RPMI7951 (cell line): ENCODE data around the gene GSTM3. TPM values are rescaled to one million over a fixed set of nuclear protein-coding genes. Genes with fewer than 3 reads are reported as not detected.
"Not testable (repeated sequence)": the region's sequence is repeated elsewhere in the genome, so short reads cannot be mapped to it uniquely, and the experiment has no call there.

Source experiments
- DNase-seq: peaks from one replicate; pipeline ENCODE4 v3.0.0-alpha.2; 2012; ENCODE audit warnings: low read depth
- total RNA-seq: library from RNA; depleted of rRNA; stranded (reverse); fragments of >200 nt; shearing (Covaris generic); gene quantifications from 2 replicates; pipeline ENCODE4 v1.2.3, GENCODE V29; 2014

Gene GSTM3
- total RNA-seq, 1 experiment from 2014 or later = 247 TPM

DNA sequence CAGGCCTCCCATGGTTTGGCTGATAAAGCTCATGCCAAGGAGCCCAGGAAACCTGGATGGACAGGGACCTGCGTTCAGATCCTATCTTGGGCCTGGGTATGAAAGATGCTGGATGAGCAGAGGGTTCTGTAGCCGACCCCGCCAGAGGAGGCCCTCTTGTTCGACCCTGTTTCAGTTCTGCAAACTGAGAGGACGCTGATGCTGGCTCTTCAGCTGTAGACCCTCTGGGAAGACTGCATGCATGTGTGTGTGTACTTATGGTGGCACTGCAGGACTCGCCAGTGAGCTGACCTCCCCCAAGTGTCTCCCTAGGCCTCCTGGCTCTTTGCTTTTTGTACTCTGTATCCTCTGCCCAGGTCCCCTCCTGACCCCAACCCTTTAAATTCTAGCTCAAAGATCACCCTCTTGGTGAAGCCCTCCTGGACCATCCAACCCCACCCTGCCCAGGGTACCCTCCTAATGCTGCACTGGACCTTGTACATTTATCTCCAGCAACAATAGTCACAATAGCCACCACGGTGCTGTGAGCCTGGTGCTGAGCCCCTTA lies 21.3 kb upstream of the GSTM3 start:
- no peak for DNase-seq

DNA sequence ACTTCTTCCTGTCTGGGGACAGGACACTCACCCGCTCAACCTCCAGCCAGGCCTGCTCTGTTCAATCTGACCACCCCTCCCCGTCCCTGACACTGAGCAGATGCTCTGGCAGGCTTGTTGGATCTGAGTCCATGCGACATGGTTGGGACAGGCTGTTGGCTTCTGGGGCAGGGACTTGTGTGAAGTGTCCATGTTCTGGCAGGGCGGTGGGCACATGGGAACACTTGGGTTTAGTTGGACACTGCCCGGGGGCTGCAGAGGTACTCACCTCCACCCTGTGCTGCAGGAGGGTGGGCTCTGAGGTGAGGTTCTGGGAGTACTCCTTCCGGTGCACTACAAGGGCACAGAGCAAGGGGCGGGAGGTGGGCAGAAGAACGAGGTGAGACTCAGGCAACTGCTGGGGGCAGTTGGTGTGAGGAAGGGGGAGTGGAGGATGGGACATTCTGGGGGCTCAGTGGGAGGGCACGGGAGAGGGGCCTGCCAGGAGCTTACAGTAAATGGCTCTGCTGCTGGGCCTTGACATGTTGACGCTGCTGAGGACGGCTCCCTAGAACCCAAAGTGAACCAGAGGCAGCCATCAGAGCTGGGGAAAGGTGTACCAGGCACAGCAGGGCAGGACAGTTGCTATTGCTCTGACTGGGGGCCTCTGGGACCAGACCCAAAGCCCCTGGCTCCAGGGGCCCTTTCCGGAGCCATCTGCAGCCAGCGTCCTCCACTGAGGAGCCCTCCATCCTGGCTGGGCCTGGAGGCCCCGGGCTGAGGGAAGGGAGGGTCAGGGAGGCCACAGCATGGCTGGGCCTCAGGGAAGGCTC lies 20.6 kb upstream of the GSTM3 start:
- no peak for DNase-seq

DNA sequence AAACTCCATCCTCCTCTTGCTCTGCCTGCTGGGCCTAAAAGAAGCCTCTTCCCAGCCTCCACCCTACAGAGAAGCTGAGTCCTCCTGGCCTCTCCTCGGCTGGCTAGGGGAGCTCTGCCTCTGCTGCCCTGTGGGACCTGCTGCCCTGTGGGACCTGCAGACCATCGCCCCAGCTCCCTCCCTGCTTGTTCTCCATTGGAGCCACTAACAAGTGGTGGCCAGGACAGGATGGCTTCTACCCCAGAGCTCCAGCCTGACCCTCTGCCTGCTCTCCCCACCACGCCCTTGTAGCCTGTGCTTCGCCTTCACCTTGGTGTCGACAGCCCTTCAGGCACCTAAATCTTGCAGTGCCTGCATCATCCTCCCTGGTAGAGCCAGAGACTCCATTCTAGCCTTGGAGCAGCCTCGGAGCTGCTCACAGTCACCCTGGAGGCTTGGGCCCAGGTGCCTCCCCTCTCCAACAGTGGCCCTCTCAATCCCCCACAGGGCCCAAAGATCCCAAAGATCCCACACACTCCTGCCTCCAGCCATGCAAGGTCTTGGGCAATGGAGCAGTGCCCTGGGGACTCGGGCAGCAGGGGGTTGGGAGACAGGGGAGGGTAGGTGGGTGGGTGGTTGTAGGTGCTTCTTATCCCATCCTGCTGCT lies 19.9 kb upstream of the GSTM3 start:
- no peak for DNase-seq

DNA sequence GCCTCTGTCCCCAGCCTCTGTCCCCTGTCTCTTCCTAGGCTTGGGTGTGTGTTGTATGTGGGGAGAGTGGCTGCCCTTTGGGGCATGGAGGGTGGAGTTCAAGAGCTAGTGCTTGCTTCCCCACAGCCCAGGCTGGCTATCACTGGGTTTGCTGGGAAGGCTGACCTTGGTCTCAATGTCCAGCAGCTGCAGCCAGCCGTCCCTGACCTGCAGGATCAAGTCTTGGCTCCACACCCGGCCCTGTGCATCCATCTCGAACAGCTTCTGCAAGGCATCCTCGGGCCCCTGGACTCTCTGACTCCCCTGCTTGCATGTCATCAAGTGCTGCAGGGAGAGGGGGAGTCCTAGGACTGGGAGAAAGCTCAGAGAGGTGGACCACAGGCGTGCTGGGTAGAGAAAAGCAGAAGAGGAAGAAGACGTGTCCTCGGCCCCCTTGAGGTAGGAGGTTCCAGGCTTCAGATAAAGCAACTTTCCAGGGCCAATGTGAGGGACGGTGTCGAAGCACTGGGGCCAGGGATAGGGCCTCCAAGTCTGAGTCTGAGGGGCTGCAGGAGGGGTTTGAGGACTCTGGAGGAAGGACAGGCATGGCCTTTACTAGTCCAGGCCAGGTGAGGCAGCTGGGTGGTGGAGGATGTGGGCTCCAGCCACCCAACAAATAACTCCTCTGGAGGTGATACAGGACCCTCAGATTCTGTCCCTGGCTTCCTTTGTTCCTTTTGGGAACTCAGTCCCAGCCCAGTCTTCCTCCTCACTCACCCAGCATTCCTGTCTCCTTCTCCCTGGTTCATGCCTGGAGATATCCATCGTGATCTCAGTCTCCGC lies 18.9 kb upstream of the GSTM3 start:
- no peak for DNase-seq

DNA sequence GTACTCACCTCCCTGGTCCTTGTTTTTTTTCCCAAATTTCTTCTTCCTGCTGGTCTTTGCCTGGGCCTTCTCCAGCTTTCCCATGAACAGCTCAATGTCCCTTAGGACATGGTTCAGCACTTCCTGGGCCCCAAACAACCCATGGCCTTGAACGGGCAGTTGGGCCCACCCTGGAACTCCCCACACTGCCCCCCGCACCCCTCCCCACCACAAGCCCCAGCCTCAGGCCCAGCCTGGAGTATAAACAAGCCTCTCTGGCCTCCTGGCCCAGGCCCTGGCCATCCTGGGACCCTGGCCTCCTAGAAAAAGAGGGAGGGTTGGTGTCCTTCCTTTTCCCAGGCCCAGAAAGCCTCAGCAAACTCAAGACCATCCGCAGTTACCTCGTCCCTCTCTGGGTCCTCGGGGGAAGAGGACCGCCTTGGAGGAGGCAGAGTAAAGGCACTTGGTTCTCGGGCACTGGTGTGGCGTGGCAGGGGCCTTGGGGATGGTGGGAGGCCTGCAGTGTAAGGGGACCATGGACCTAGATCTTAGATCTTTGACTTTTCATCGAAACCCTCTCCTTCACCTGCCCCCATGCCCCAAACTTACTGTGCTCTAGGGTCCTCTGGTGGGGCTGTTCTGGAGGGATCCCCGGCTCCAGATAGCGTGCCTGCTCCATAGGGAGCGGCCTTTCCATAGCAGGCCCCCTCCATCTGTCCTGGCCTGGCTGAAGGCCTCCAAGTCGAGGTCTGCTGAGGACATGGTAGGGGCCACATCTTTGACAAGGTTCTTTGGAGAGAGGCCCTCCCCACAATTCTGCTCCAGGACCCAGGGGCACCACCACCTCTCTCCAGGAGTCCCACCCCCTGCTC lies 17.3 kb upstream of the GSTM3 start:
- no peak for DNase-seq

DNA sequence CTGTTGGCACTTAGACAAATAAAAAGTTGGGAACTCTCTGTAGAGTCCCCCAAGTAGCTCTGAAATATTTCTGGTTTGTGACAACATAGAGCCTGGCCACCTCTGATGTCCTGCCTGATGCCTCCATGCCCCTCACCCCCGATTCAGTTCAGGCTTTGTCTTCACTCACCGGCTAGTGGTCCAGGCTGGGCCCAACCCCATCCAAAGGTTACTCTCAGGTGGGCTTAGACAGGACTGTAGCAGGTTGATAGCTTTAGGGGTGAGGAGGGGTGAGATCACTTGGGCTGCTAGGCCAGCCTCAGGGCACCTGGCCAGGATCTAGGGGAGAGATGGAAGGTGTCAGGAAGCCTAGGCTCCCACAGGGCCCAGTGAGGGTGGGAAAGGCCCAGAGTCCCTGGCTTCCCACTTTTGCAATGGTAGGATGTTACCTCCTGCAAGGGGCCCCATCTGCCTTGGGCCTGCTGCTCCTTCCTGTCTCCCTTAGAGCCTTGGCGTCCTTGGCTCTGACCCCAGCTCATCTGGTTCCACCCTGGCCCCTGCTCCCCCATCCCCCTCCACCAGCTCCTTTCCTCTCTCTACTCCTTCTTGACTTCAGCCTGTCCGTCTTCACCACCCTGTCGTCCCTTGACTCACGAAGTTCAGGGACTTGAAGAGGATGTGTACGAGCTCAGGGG lies 16.1 kb upstream of the GSTM3 start:
- DNase-seq = no peak

DNA sequence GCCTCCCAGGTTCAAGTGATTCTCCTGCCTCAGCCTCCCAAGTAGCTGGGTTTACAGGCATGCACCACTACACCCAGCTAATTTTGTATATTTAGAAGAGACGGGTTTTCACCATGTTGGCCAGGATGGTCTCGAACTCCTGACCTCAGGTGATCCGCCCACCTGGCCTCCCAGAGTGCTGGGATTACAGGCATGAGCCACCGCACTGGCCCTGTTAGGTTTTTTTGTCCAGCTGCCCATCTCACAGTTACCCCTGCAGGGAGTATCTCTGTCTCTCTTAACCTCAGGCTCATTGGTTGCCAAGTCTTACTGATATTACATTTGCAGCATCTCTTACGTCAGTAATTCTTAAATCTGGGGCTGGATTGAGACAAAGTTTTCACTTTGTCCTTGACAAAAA lies 15.5 kb upstream of the GSTM3 start:
- not testable (repeated sequence) for DNase-seq

DNA sequence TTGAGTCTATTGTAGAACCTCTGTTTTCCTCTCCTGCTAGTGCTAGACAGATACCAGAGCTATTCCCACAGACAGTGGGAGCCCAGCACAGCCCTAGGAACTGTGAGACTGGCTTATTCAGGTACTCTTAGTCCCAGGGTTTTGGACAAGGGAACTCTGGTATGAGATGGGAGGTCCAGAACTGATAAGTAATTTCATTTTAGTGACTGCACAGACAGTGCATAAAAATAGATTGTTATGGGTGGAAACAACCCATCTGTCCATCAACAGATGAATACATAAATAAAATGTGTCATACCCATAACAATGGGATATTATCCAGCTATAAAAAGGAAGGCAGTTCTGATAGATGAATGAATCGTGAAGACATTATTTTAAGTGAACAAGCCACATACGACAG lies 13.9 kb upstream of the GSTM3 start:
- no peak for DNase-seq

DNA sequence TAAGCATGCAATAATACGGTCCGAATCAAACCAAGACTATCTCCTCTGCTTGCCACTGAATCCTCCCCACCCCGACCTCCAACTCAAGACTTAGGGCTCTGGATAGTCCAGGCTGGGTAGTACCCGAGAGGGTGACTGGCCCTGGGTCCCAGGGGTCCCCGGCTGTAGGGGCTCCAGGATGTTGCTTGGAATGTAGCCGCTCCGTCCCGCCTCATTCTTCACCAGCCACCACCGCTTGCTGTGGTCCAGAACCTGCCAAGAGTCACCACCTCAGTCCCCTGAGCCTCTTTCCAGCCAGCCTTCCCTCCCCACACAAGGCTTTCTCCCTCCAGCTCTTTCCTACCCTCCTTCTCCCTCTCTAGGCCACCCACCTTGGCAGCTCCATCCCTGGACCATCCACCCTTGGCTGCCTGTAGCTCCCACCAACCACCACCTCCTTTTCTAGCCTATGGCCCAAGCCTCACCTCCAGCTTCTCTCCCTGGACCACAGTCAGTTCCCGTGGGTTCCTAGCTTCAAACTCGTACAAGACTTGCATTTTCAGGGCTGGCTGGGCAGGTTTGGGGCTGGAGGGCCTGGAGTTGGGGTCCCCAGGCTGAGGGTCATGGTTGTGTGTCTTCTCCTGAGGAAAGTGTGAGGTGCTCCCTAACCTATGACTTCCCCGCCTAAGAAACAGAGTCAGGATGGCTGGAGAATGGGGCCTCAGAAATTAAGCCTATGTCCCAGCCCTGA lies 10.9 kb upstream of the GSTM3 start:
- no peak for DNase-seq

DNA sequence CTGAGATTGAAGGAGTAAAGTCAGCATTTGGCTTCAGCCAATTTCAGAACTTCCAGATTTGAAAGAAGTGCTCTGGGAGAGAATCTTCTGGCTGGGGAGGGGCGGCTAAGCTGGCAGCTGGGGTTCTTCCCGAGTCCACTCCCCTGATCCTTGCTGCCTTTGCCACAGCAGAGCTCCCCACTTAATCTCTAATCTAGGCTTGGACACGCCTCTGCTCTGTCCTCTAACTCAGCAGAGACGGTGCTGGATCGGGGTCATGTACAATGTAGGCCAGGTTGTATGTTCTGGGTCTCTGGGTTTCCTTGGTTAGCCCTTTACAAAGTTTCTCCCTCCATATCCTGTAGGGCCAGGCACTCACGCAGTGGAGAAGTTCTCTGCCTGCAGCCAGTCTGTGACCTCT lies 10.1 kb upstream of the GSTM3 start:
- no peak for DNase-seq

DNA sequence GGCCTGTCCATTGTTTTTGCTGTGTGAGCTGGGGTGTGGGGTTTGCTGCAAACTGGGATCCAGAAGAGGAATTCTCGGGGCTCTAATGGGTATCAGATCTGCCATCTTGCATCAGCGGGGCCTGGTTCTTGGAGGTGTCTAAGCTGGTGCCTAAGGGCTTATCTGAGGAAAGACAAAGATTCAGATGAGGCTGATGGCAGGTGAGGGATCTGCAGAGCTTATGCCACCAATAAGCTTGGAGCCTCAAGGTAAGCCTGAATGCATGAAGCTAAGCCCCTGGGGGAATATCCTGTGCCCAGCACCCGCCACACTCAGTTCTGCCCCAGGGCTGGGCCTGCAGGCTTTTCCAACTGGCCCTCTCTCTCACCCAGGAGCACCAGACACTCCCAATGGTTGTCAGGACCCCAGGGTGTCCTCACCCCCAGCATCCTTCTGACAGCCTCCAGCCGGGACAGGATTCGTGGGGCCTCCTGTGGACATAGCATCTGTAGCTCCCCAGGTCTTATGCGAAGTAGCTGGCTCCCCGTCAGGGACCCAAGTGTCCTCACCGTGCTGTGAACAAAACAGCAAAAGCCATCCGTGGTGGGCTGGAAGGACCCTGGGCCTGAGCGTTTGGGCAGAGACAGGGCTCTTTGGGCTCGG lies 9.5 kb upstream of the GSTM3 start:
- DNase-seq = no peak

DNA sequence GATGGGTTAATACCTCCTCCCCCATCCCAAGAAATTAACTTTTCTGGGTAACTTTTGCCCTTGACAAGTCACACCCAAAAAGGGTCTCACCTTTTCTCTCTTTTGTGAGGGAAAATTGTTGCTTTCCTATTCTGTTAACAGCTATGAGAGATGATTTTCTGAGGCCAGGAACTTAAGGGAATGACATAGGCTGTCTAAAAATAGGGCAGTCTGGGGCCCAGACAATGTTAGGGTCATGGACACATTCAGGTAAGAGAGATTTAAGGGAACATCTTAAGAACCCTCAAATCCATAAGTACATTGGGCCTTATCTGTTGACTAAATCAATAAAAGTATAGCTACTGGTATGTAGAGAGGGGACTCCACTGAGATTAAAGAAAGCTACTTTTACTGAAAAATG lies 8.4 kb upstream of the GSTM3 start:
- DNase-seq = no peak

DNA sequence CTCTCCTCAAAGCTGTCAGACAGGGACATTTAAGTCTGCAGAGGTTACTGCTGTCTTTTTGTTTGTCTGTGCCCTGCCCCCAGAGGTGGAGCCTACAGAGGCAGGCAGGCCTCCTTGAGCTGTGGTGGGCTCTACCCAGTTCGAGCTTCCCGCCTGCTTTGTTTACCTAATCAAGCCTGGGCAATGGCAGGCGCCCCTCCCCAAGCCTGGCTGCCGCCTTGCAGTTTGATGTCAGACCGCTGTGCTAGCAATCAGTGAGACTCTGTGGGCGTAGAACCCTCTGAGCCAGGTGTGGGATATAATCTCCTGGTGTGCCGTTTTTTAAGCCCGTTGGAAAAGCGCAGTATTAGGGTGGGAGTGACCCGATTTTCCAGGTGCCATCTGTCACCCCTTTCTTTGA lies 7.5 kb upstream of the GSTM3 start:
- DNase-seq = not testable (repeated sequence)

DNA sequence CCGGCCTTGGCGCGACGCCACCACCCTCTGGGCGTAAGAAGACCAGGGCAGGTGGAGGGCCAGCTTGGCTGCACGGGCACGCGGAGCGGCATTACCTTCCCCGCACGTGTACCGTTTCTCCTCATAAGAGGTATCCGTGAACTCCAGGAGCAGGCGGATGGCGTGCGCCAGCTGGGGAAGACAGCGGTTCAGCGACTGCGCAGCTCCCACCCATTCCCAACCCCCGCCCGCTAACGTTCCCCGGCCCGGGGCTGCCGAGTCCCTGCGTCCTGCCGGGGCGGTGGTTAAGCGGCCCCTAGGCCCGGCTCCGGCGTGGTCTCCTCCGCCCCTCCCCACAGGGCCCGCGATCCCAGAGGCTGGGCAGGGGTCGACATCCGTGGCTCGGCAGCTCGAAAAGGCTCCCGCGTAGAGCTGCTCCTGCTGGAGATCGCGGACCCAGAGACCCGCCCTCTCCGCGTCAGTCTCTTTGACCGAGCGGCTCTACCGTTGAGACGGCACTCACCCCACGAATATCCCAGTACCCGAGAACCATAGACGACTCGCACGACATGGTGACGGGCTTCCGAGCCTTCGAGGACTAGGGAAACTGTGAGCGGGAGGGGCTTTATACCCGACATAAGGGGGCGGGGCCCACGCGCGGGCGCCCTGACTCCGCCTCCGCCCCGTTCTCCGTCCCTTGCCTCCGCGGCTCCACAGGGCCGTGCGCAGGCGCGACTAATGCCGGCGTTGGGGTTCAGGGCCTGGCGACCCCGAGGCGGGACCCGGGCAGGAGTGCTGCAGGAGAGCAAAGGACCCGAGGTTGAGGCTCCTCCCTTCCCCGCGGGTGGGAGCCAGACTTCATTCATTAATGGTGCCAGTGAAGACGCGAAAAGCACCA lies 862 bp downstream of the GSTM3 start:
- peak; percentile 75 for DNase-seq

DNA sequence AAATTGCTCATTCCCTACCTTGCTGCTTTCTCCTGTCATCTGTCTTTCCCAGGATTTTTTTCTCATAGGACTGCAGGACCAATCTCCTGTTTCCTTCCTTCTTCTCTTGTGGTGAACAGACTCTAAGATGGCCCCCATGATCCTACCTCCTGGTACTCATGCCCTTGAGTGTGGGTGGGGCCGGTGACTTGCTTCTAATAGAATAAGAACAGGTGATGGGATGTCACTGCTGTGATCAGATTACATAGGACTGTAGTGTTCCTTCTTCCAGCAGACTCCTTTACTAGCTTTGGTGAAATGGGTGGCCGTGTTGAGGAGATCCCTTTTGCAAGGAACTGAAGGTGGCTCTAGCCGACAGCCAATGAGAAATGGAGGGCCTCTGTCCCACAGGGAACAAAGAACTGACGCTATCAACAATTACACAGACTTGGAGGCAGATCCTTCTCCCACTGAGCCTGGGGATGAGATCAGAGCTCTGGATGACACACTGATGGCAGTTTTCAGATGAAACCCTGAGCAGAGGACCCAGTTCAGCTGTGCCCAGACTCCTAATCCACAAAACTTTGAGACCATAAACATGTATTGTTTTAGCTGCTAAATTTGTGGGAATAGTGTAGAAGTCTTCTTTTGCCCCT lies 7.5 kb downstream of the GSTM3 start:
- DNase-seq = no peak

DNA sequence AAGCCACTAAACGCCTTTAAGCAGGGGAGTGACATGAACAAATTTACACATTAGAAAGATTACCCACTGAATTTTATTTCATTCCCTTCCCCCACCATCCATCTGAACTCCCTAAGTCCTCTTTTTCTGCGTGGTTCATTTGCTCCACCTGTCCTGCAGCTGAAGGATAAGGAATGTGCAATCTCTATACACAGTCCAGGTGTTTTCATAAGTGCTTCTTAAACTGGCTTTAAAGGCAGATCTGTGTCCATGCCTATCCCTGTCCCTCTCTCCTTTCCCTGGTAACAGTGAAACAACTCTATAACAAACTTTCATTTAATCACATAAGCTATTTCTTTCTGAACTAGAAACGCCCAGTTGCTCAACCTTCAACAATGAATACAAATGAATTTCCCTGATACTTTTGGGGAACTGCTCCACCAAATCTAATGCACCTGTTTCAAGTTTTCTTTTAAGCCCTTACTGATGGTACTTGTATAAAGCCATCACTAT lies 8.4 kb downstream of the GSTM3 start:
- no peak for DNase-seq

DNA sequence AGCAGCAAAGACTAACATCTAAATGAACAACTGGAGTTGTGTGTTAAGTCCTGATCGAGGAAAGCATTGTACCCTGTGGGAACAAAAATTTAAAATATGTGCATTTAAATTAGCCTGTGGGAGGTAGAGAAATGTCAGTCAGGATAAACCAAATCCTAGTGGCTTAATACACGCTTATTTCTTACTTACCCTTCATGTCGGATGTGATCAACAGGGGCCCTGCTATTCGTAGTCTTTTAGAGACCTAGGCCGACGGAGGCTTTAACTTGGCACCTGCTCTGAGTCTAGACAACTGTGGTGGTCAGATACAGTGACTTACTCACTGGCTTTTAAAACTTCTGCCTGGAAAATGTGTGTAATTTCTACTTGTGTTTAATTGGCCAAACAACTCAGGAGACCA lies 10.2 kb downstream of the GSTM3 start:
- DNase-seq = no peak

DNA sequence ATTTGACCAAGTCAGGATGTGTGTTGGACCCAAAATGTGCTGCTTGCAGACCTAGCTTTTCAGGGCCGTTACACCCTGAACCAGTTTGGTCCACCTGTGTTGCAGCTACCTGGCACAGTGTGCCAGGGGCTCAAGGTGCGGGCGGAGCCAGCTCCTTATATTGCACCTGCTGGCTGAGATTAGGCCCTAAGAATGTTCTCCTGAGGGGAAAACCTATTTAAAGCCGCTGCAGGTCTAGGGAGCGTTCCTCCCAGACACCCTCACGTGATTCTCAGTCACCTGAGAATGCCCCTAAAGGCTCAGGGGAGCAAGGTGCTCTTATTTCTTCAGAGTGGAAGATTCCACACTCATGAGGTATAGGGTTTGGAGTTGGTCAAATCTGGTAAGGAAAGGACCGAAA lies 12.0 kb downstream of the GSTM3 start:
- DNase-seq = no peak
